Astrocyte (in vitro differentiated cells and primary cell): ENCODE results near the gene ERBIN. TPM values are rescaled to one million over a fixed set of nuclear protein-coding genes. Genes with fewer than 3 reads are reported as not detected.

ENCODE experiments used
- DNase-seq: peaks from one replicate; pipeline ENCODE4 v3.0.0-alpha.2; 2010; ENCODE audit warnings: low read depth
- FAIRE-seq: peaks from 2 replicates; lab custom pipeline; 2011; peaks lifted over from hg19 to GRCh38; lab: Jason Lieb, UNC
- H2AFZ ChIP-seq: 2 replicates; pipeline ENCODE4 v1.6.0; 2012; ENCODE audit warnings: low read depth, low read length, inconsistent platforms
- H3K27ac ChIP-seq: 2 replicates; pipeline ENCODE4 v1.5.1; 2011; ENCODE audit warnings: low read depth, low read length, inconsistent platforms
- H3K27me3 ChIP-seq: 2 replicates; pipeline ENCODE4 v1.6.0; 2011; ENCODE audit warnings: low read length, inconsistent platforms; ENCODE audit not compliant: insufficient read depth
- H3K36me3 ChIP-seq: 2 replicates; pipeline ENCODE4 v1.5.1; 2011; ENCODE audit warnings: low read length, inconsistent platforms; ENCODE audit not compliant: insufficient read depth
- H3K4me1 ChIP-seq: 2 replicates; pipeline ENCODE4 v1.5.1; 2011; ENCODE audit warnings: low read length, inconsistent platforms; ENCODE audit not compliant: insufficient read depth
- H3K4me2 ChIP-seq: 2 replicates; pipeline ENCODE4 v1.6.0; 2012; ENCODE audit warnings: low read length, inconsistent platforms
- H3K4me3 ChIP-seq: 2 replicates; pipeline ENCODE4 v1.5.1; 2011; ENCODE audit warnings: low read depth, mild to moderate bottlenecking, low read length, inconsistent platforms; ENCODE audit not compliant: insufficient read depth
- H3K79me2 ChIP-seq: 2 replicates; pipeline ENCODE4 v1.6.0; 2012; ENCODE audit warnings: mild to moderate bottlenecking, low read length, inconsistent platforms; ENCODE audit not compliant: insufficient read depth
- H3K9ac ChIP-seq: 2 replicates; pipeline ENCODE4 v1.6.0; 2012; ENCODE audit warnings: mild to moderate bottlenecking, low read length, inconsistent platforms
- H3K9me3 ChIP-seq: 2 replicates; pipeline ENCODE4 v1.5.1; 2012; ENCODE audit warnings: low read depth, mild to moderate bottlenecking, low read length, inconsistent platforms; ENCODE audit not compliant: insufficient read depth
- H4K20me1 ChIP-seq: 2 replicates; pipeline ENCODE4 v1.6.0; 2012; ENCODE audit warnings: low read length, inconsistent platforms; ENCODE audit not compliant: insufficient read depth
- H3K27ac Mint-ChIP-seq: one replicate; pipeline ENCODE4 v1.8.0; 2021; ENCODE audit warnings: mild to moderate bottlenecking, mixed read lengths; ENCODE audit not compliant: unreplicated experiment
- H3K27me3 Mint-ChIP-seq: one replicate; pipeline ENCODE4 v1.8.0; 2021; ENCODE audit warnings: low read depth, mixed read lengths; ENCODE audit not compliant: unreplicated experiment
- H3K36me3 Mint-ChIP-seq: one replicate; pipeline ENCODE4 v1.8.0; 2021; ENCODE audit warnings: low read depth, mixed read lengths; ENCODE audit not compliant: unreplicated experiment
- H3K4me1 Mint-ChIP-seq: one replicate; pipeline ENCODE4 v1.8.0; 2021; ENCODE audit warnings: low read depth, mixed read lengths; ENCODE audit not compliant: unreplicated experiment
- H3K4me3 Mint-ChIP-seq: one replicate; pipeline ENCODE4 v1.8.0; 2021; ENCODE audit warnings: mild to moderate bottlenecking, moderate library complexity, mixed read lengths; ENCODE audit not compliant: unreplicated experiment
- H3K9me3 Mint-ChIP-seq: one replicate; pipeline ENCODE4 v1.8.0; 2021; ENCODE audit warnings: mild to moderate bottlenecking, mixed read lengths; ENCODE audit not compliant: unreplicated experiment
- EZH2 ChIP-seq: IDR thresholded peaks from 2 replicates; pipeline ENCODE4 v1.6.1; 2012; ENCODE audit warnings: mild to moderate bottlenecking, low read length, inconsistent platforms; ENCODE audit not compliant: insufficient read depth
- total RNA-seq: library from RNA; stranded (reverse); gene quantifications from 2 replicates; pipeline ENCODE4 v1.2.1, GENCODE V29; 2021
- TF ChIP-seq, protein P1 (sequence below): IDR thresholded peaks from 2 replicates; pipeline ENCODE4 v1.5.1; 2011; ENCODE audit warnings: low read depth, mild to moderate bottlenecking, inconsistent platforms, low read length, moderate library complexity; ENCODE audit not compliant: insufficient read depth

Gene ERBIN
- total RNA-seq, 1 donor from 2014 or later = 83.4 TPM

DNA sequence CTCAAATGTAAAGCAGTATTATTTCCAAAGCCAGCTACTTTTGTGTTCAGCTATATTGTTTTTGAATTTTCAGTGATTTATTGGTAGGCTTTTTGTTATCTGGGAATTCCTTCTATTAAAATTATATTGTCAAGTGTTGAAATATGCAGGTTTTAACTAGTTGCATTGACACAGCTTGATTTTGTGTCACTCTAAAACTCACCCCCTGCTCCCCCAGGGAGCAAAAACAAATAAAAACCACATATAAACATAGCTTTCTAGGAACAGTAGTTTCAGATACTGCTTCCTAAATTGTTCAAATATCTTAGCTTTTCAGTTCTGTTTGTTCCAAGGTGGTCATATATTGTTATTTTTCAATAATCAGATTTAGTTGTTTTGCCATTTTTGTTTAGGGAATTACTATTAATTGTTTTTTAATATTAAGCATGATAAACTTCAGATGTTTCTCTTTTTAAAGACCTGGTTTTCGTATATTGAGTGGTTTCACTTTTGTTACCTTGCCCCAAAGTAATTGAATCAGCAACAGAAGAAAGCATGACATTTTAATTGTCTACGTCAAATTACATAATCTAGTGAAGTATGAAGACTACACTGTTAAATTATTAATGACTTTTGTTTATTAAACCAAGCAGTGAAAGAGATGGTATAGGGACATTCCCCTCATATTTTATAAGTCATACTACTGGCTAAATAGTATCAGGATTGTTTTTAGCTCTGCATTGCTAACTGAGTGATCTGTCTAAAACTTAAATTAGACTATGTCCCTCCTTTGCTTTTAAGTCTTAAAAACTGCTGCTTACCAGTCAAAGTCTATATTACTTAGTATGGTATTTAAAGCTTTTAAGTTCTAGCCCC is 43.4 kb downstream of the ERBIN start:
- Histone ChIP-seq H3K27me3 (no peaks in the 10 kb centered on the region), H2AFZ (no peak overlapping the region), H4K20me1 (peaks cover 91% of the 10 kb centered on the region), H3K36me3 (no peaks in the 10 kb centered on the region), H3K9ac (no peak overlapping the region), H3K9me3 (no peaks in the 10 kb centered on the region), H3K4me3 (no peak overlapping the region), H3K4me2 (no peak overlapping the region), H3K4me1 (peaks cover 6% of the 10 kb centered on the region), H3K79me2 (peaks cover 97% of the 10 kb centered on the region), H3K27ac (no peak overlapping the region)
- Mint-ChIP-seq H3K36me3 (peaks cover 3% of the 10 kb centered on the region), H3K27ac (no peak overlapping the region), H3K4me3 (no peak overlapping the region), H3K27me3 (no peaks in the 10 kb centered on the region), H3K4me1 (peaks cover 21% of the 10 kb centered on the region), H3K9me3 (no peaks in the 10 kb centered on the region)
- FAIRE-seq = no peak
- DNase-seq = no peak
- TF ChIP-seq EZH2 = no peak
- TF ChIP-seq, protein P1, sequence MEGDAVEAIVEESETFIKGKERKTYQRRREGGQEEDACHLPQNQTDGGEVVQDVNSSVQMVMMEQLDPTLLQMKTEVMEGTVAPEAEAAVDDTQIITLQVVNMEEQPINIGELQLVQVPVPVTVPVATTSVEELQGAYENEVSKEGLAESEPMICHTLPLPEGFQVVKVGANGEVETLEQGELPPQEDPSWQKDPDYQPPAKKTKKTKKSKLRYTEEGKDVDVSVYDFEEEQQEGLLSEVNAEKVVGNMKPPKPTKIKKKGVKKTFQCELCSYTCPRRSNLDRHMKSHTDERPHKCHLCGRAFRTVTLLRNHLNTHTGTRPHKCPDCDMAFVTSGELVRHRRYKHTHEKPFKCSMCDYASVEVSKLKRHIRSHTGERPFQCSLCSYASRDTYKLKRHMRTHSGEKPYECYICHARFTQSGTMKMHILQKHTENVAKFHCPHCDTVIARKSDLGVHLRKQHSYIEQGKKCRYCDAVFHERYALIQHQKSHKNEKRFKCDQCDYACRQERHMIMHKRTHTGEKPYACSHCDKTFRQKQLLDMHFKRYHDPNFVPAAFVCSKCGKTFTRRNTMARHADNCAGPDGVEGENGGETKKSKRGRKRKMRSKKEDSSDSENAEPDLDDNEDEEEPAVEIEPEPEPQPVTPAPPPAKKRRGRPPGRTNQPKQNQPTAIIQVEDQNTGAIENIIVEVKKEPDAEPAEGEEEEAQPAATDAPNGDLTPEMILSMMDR = no peak

DNA sequence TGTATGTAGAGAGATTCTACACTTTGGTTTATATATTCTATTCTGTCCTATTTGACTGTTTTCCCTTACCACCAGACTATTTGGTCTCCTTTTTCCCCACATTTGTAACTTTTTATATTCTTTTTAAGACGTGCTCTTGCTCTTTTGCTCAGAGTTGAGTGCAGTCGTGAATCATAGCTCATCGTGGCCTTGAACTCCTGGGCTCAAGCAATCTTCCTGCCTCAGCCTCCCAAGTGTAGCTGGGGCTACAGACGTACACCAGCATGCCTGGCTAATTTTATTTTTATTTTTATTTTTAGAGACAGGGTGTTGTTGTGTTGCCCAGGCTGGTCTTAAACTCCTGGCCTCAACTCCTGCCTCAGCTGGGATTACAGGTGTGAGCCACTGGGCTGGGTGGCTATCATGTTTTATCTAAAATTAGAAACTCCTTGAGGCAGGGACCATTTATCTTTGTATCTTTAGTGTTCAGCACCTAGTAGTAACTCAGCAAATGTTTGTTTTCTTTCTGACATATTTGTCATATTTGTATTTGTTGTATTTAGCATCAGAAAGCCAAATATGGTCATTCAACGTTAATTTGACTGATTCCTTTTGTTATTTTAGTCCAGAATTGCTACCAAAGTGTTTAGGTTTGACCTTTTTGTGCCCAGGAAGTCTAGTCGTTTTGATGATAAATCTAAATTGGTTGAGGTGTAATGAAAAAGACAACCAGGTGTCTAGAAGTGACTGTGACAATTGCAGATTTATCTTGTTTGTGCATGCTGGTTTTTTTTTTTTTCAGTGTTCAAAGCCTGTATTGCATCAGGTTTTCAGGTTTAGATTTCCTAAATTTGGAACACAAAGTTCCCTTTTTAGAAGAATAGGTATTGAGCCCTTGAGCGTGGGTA is 44.3 kb downstream of the ERBIN start:
- Histone ChIP-seq H4K20me1 (peaks cover 92% of the 10 kb centered on the region), H2AFZ (no peak overlapping the region), H3K9ac (no peak overlapping the region), H3K4me2 (no peak overlapping the region), H3K9me3 (no peaks in the 10 kb centered on the region), H3K79me2 (peaks cover 97% of the 10 kb centered on the region), H3K4me1 (peaks cover 6% of the 10 kb centered on the region), H3K4me3 (no peak overlapping the region), H3K27ac (no peak overlapping the region), H3K36me3 (no peaks in the 10 kb centered on the region), H3K27me3 (no peaks in the 10 kb centered on the region)
- Mint-ChIP-seq H3K4me3 (no peak overlapping the region), H3K36me3 (peaks cover 2% of the 10 kb centered on the region), H3K27me3 (no peaks in the 10 kb centered on the region), H3K4me1 (peaks cover 19% of the 10 kb centered on the region), H3K27ac (no peak overlapping the region), H3K9me3 (no peaks in the 10 kb centered on the region)
- TF ChIP-seq EZH2 = no peak
- TF ChIP-seq, protein P1 = no peak
- DNase-seq = no peak
- FAIRE-seq = no peak
